Left lobe of liver (tissue), 2 donors: ENCODE results near the gene IPPK. TPM values are rescaled to one million over a fixed set of nuclear protein-coding genes. Genes with fewer than 3 reads are reported as not detected.

Source experiments
- ATAC-seq: fragments of 200-7000 bp; cut with Tn5 transposase; one replicate; pipeline ENCODE4 v1.9.1; 2020; ENCODE audit warnings: mild to moderate bottlenecking, moderate library complexity
- DNase-seq: peaks from one replicate; pipeline ENCODE4 v3.0.0-alpha.2; 2020; ENCODE audit warnings: low spot score
- total RNA-seq: library from RNA; stranded (reverse); gene quantifications from one replicate; pipeline ENCODE4 v1.2.1, GENCODE V29; 2021
- donor health status: DM: no; HTN: no; CAD: no; lungs with moderate emphysema.
- donor health status: DM: no; HTN: yes; CAD: no.

IPPK gene, protein sequence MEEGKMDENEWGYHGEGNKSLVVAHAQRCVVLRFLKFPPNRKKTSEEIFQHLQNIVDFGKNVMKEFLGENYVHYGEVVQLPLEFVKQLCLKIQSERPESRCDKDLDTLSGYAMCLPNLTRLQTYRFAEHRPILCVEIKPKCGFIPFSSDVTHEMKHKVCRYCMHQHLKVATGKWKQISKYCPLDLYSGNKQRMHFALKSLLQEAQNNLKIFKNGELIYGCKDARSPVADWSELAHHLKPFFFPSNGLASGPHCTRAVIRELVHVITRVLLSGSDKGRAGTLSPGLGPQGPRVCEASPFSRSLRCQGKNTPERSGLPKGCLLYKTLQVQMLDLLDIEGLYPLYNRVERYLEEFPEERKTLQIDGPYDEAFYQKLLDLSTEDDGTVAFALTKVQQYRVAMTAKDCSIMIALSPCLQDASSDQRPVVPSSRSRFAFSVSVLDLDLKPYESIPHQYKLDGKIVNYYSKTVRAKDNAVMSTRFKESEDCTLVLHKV
- total RNA-seq: 1.8 TPM

DNA sequence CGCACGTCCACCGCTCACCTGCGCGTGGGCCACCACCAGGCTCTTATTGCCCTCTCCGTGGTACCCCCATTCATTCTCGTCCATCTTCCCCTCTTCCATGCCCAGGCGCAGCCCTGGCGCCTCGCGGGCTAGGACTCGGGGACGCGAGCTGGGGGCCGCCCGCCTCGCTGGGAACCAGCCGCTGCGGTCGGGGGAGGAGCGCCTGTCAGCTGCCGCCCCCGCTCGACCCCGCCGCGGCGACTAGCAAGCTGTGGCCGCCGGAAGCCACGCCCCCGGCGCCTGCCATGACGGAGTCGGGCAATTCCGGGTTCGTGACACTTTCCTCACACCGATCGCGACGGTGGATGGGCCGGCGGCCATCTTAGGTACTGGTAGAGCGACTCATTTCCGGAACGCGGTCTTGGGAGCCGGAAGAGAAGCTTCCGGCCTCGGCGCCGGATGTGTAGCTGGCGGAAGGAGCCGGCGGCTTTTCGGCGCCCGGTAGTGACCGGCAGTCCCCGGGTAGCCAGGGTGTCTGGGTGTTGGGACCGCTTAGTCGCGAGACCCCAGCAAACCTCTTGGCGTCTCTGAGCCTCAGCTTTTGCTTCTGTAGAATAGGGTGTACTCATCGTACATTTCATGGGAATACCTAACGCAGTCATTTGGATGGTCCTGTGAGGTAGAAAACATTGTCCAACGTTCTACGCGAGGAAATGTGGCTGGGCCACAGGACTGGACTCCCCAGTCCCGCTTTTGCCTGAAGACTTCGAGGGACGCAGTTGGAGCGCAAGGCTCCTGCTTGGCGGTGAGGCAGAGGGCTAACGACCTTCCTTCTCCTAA, at the start of gene IPPK:
IPPK (minus strand) TSS at position 242 of the 819 bp plus-strand sequence; CDS start at position 99, 143 bp downstream.
- peak; percentile 95 for ATAC-seq
- DNase-seq: peak; percentile 98

DNA sequence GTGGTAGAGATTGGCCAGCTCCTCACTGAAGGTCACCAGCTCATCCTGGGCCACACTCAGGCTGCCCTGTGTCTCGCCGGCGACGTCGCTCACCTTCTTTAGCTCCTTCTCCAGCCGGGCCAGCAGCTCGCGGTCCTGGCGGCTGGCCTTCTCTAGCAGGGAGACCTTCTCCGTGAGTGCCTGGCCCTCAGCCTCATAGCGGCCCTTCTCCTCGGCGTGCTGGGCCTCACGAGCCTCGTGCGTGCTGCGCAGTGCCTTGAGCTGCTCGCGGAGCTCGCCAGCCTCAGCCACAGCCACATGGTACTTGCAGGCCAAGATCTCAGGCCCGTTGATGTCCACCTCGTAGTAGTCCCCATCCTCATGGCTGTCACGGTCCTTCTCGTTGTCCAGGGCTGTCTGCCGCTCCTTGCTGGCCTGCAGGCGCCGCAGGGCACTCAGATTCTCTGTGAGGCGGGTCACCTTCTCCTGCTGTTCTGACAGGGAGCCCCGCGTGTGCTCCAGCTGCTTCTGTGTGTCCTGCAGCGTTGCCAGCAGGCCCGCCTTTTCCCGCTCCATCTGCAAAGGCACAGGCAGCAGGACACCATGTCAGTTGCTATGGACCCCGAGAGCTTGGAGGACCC, 49.2 kb upstream of the IPPK start:
- peak; percentile 43 for DNase-seq
- no peak for ATAC-seq

DNA sequence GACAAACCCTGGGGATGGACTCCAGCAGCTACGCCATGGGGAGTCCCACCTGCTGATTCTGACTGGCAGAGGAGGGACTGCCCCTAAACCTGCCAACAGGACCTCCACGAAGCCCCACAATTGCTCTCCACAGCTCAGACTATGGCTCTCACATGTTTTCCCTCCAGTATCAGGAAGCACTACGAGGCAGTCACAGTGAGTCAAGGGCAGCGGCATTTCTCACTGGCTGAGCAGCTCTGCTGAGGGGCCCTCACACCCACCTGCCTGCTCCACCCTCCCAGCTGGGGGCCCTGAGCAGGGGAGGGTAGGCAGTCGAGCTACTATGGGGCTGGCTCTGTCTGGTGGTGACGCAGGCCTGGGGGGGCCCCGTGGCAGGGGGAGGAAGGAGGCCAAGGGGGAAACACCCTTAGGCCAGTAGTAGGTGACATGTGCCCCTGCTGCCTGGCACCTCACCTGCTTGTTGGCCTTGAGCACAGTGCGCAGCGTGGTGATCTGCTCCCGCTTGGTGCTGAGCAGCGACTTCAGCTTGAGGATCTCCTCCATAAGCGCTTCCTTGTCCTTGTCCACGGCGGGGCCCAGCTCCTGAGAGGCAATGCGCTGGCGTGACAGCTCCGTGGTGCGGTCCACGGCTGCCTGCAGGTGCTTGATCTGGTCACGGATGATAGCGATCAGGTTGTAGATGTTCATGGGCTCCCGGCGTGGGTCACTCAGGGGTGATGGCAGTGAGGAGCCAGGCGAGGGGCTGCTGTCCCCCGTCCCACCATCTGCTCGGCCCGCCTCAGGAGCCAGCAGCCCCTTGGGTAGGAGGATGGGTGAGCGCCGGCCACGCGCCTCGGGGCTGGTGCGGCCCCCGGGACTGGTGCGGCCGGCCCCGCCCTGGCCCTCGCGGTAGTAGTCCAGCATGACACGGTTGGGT, 48.4 kb upstream of the IPPK start:
- no peak for ATAC-seq
- no peak for DNase-seq

DNA sequence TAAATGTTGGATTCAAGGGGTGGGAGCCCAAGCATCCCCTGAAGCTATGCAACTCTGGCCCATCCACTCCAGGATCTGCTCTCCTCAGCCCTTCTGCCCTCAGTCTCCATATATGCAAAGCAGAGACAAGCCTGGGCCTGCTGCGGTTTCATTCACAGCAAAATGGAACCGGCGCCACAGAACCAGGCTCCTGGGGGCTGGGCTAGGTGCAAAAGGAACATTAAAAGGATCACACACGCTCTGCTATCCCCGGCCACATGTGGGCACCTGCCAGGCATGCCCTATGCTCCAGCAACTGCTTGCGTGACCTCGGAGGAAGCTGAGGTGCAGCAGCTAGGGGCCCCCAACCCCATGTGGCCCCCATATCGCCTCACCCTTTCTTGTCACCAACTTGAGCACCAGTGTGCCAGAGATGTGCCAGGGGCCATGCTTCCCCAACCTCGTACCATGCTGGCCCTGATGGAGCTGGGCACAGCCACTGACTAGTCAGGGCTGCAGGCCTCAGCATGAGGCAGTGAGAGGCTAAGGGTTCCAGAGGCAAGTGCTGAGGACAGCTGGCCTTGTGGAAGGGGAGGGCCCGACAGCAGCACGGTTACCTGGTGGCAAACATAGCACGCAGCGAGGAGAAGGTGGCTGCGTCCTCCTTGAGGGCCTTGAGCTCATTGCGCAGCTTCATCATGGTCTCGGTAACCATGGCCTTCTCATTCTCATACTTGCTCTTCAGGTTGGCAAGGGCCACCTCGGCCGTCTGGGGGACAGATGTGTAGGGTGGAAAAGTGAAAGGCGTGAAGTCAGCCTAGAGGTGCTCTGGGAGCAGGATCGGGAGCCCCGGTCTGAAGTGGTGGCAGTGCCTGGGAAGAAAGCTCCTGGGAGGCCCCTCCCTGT, 47.5 kb upstream of the IPPK start:
- DNase-seq (no peak), ATAC-seq (no peak)

DNA sequence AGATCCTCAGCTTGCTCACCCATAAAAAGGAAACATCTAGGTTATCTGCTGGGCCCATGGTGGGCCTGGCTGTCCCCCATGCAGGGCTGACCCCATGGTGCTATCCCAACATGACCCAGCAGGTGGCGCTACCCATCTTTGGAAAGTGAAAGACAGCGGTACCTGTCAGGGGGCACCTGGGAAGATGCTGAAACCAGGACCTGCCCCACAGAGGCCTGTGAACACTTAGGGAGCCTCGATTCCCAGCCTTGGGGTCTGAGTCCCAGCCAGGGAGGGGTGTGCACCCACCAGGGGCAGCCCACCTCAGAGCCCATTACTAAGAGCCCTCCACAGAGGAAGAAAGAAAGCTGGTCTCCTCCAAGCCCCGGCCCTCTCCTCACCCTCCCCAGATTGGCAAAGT, 46.6 kb upstream of the IPPK start:
- ATAC-seq (peak; percentile 78), DNase-seq (peak; percentile 64)

DNA sequence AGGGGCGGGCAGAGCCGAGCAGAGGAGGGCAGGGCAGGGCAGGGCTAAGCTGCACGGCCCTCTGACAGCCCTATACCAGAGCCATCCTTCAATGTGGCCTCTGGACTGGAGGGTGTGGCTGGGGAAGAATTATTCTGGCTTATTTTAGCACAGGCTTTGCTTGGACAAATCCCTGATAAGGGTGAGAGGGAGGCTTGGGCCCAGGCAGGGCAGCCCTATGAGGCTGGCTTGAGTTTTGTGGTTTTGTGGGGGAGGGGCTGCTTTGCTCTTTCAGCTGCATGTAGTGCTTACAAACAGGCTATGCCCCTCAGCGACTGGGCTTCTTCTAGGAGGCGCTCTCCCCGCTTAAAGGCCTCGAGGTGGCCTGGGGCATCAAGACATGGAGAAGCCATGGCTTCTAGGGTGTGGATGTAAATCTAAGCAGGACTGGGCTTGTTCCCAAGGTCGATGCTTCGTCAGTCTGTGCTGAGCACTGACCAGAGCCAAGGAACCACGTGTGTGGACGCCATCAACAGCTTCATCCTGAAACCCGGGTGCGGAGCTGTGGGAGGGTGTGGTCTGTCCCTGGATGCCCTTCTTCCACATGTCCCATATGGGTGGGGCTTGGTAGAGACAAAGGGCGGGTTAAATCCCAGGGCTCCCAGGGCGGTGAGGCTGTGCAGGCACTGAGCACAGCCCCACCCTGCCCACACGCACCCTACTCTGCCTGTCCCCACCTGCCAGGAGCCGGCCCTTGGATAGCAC, 45.7 kb upstream of the IPPK start:
- DNase-seq (no peak), ATAC-seq (no peak)

DNA sequence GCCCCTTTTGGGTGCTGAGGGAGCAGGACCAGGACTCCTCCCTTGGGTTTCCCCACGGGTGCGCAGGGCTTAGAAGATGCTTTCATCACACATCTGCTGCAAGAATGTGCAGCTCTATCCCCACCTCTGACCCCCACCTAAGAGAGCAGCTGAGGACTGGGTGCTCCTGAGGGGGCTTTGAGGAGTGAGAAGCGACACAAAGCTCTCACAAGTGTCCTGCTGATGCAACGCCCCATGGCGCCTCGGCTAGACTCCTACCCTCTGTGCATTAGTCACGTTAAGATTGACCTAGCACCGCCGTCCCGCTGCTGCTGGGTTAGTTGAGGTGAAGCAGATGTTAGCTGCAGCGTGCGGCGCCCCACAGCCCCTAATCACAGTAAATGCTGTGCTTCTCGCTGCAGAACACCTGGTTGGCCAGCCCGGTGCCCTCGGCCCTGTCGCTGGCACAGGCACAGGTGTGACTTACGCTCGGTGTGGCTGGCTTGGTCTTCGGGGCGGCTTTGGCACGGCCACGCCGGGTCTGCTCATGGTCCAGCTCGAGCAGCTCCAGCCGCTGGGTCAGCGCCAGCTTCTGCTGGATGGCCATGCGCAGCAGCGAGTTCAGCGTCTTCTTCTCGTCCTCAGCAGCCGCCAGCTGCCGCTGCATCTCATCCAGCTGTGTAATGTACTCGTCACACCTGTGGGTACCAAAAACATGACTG, 45.0 kb upstream of the IPPK start:
- peak; percentile 44 for DNase-seq
- ATAC-seq: no peak

DNA sequence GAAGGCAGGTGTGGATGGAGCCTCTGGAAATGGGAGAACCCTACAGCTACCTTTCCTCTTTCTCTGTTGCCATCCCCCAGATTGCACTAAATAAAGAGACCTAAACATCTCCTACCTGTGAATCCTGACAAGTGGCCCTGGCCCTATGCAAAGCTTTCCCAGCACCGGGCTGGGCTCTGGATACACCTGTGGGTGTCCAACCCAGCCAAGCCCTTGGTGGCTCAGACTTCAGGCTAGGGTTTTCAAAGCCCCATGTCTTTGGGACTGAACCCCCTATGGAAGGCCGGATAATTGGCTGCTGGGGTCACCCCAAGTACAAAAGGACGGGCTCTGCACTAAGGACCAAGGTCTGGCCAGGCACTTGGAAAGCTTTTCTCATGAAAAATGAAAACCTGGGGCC, 44.1 kb upstream of the IPPK start:
- ATAC-seq (no peak), DNase-seq (no peak)

DNA sequence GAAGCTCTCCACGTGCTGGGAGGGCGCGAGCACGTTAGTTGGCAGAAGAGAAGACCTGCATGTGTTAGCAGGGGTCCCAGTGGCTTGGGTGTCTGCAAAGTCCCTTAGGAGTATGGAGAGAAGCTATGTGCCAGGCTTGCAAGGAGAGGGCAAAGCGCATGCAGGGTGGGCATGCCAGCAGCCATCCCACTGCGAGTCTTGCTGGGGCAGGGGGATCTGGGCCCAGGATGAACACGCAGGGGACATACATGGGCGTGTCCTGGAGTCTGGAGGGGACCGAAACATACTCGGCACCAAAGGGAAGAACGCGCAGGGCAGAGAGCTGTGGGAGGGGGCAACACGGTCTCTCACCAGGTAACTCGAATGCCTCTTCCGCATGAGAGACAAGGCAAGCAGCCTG, 43.6 kb upstream of the IPPK start:
- ATAC-seq: no peak
- DNase-seq: no peak

DNA sequence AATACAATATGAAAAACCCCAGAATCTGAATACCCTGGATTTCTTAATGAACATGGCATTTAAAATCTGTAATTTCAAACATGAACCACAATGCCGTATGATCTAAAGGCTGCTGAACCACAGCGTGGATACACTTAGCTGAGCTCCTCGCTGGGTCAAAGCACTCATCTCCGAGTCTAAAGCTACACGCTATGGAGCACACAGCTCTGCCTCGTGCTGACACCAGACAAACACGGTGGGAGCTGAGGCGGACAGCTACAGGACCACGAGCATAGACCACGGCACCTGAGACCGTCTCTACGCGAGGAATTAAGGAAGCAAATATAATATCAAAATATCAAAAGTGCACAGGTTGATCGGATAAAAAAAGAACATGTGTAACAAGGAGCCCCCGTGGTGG, 42.8 kb upstream of the IPPK start:
- DNase-seq (no peak), ATAC-seq (no peak)

DNA sequence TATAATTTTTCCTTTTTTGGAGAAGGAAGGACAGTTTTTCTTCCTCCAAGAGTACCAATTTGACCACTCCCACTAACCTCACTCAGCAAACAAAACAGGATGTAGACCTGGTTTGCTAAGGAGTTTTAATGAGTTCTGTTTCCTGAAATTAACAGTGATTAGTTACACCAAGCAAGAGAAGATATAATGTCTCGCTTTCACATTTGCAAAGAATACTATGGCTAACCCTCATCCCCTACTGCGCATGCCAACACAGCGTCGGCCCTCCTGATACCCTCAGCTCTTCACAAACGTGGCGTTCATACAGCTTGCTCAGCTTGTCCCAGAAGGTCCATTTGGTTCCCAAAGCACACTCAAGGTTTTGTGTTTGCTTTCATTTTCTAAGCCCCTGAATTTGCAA, 41.9 kb upstream of the IPPK start:
- ATAC-seq (no peak), DNase-seq (no peak)

DNA sequence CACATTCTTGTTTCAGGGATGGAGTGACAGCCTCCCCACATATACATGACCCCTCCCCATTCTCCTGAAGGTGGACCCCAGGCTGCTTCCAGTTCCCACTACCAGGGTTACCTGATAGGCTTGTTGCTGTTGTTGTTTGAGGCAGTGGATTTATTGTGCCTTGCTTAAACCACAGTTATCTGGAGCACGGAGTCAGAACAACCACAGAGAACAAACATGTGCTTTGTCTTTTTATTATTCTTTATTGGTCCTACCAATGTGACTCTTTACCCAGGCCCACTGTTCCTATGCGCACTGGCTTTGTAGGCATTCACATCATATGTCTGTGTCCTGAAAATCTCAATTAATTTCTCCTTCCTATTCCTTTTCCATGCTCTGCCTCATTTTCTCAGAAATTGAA, 41.2 kb upstream of the IPPK start:
- ATAC-seq (no peak), DNase-seq (no peak)

DNA sequence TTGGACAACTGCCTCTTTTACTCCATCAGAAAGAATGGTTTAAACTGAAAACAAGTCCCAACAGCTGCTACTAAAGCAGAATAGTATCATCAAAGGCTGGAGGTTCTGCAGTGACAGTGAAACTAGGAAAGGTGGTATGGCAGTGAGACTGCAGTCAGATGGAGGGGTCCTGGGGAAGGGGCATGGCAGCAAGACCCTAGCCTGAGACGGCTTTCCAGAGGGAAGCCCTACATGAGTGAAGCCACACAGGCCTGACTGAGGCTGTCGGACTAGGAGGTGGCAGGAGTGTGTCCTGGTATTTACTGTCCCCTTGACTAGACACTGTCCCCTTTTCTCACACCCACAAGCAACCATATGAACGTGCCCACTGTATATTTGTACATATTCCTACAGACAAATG, 40.4 kb upstream of the IPPK start:
- ATAC-seq: no peak
- DNase-seq: no peak

DNA sequence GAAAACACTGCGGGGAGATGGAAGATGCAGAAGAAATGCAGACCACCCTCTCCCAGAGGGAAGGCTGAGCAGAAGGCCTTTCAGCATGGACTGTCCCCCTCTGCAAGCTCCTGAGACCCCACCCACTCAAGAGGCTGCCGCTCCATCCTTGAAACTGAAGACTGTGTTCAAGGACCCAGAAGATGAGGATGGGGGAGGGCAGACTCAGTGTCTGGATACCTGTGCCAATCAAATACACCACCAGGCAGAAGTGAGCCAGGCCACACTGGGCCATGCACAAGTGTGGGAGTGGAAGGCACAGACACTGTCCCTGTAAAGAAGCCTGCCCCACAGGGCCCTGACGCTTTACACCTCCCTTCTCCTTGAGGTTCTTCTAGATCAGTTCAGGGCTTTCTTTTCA, 40.0 kb upstream of the IPPK start:
- no peak for DNase-seq
- no peak for ATAC-seq

DNA sequence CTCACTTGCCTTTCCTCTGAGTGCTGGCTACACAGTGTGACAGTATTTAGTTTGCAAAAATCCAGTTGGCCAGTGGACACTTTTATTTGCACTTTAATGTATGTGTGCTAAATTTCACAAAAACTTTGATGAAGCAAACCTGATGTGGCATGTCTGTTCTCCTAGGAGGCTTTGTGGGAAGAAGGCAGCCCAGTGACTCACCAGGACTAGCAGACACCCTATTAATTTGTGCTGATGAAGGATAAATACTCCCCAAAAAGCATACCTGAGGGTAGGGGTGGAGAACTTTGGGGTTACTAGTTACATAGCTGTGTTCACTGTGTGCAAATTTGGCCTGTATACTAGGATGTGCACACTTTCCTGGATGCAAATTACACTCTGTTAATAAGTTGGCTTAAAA, 39.3 kb upstream of the IPPK start:
- DNase-seq (no peak), ATAC-seq (no peak)

DNA sequence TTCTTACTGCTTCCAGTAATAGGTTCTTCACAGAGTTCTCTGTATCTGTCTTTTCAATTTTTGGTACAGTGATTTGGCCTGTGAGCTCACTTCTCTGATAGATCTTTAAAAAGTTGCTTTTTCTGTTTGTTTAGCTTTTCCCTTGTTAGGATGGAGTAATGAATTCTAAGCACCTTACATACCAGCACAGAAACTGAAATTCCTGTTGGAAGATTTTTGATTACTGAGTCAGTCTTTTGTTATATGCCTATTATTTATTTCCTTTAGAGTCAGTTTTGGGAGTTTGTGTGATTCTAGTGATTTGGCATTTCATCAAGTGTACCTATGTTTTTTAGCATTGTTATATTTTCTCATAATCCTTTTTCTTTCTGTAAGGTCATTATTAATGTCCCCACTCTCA, 37.6 kb upstream of the IPPK start:
- ATAC-seq: no peak
- DNase-seq: no peak

DNA sequence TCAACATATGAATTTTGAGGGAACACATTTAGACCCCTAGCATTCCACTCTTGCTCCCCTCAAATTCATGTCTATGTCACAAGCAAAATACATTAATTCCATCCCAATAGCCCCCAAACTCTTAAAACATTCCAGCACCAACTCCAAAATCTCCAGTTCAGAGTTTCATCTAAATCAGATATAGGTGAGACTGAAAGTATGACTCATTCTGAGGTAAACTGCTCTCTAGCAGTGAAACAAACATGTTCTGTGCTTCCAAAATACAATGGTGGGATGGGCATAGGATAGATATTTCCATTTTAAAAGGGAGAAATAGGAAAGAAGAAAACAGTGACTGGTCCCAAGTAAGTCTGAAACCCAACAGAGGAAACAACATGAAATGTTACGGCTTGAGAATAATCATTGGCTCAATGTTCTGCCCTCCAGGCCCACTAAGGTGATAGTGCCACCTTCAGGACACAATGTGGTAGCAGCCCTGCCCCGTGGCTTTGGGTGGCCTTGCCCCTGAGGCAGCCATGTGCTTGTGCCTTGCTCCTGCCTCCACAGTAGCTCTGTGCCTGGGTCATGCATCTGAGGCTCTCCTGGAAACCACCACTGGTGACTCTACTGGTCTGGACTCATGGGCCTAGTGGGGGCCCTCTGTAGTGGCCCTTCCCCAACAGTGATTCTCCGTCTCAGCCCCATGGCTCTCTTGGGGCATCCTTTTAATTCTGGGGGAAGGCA, 36.4 kb upstream of the IPPK start:
- peak; percentile 97 for ATAC-seq

DNA sequence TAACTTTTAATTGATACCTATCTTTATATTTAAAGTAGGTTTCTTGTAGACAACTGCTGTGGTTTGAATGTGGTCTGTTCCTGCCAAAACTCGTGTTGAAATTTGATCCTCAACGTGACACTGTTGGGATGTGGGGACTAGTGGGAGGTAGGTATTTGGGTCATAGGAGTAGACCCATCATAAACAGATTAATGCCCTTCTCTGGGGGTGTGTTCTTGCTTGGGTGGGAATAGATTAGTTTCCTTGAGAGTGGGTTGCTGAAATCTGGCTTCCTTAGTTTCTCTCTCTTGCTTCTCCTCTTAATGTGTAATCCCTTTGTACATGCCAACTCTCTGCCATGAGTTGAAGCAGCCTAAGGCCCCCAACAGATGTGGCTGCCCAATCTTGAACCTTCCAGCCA, 34.6 kb upstream of the IPPK start:
- ATAC-seq (no peak), DNase-seq (no peak)

More for the DNA sequence above, 36.4 kb upstream of the IPPK start:
- DNase-seq: no peak
